Measurements from ENCODE around the gene CALHM1.

Gene CALHM1

DNA sequence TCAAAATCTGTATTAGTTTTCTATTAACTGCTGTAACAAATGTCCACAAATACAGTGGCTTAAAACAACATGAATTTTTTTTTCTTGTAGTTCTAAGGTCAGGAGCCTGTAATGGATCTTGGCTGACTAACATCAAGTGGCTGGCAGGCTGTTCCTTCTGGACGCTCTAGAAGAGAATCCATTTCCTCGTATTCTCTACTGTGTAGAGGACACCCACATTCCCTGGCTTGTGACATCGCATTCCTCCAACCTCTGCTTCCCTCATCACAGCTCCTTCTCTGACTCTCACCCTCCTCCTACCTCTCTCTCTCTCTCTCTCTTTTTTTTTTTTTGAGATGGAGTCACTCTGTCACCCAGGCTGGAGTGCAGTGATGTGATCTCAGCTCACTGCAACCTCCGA is 4.8 kb upstream of the CALHM1 start:
- TF ChIP-seq, protein P1, sequence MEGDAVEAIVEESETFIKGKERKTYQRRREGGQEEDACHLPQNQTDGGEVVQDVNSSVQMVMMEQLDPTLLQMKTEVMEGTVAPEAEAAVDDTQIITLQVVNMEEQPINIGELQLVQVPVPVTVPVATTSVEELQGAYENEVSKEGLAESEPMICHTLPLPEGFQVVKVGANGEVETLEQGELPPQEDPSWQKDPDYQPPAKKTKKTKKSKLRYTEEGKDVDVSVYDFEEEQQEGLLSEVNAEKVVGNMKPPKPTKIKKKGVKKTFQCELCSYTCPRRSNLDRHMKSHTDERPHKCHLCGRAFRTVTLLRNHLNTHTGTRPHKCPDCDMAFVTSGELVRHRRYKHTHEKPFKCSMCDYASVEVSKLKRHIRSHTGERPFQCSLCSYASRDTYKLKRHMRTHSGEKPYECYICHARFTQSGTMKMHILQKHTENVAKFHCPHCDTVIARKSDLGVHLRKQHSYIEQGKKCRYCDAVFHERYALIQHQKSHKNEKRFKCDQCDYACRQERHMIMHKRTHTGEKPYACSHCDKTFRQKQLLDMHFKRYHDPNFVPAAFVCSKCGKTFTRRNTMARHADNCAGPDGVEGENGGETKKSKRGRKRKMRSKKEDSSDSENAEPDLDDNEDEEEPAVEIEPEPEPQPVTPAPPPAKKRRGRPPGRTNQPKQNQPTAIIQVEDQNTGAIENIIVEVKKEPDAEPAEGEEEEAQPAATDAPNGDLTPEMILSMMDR (IDR thresholded peaks at IDR 0.05; ENCODE audit: insufficient read depth, low read depth, low read length, missing control alignments) = no peak
- DNase-seq (ENCODE audit: low read depth) = no peak
- no peak overlapping the region for H3K4me3 ChIP-seq (ENCODE audit: low read length)

DNA sequence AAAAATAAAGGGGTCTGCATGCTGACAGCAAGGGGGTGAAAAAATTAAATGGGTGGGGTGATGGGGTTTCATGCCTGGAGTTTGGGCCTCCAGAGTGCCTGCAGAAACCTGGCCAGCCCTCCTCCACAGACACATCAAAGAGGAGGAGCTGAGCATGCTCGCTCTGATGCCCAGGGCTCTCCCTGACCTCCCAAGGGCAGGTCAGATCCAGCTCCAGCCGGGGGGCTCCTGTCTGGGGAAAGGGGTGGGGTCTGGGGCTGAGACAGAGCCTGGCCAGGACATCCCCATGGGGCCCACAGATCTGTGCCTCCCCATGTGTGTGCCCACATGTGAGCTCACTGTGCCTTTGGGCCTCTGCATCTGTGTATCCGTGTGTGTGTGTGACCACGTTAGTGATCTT is 915 bp upstream of the CALHM1 start:
- TF ChIP-seq, protein P1 (IDR thresholded peaks at IDR 0.05; ENCODE audit: insufficient read depth, low read depth, low read length, missing control alignments) = no peak
- H3K4me3 ChIP-seq (ENCODE audit: low read length) = no peak overlapping the region
- no peak for DNase-seq (ENCODE audit: low read depth)

DNA sequence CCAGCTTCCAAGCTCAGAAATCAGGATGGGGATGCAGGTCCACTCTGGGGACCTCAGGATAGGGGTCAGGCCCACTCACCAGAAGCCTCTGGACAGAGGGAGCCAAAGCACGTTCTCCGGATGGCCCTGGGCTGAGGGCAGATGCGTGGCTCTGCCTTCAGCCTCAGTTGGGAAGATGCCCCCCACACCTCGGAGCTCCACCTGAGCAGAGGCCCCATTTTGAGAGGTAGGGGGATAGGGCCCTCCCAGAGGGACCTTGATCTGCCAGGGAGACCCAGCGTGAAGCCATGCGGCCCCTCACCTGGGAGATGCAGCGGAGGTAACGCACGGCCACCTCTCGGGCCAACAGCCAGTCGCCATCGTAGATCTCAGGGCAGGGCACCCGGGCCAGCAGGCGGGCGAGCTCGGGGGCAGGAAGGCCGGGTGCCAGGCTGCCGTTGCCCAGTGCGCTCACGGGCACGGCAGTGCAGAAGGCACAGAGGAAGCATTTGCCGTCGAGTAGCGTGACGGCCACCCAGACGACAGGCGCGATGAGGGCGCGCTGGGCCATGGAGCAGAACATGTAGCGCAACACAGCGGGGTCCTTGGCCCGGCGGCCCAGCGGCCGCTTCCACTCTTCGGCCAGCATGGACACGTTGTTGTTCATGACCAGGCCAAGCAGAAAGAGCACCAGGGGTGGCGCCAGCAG is 660 bp downstream of the CALHM1 start:
- H3K4me3 ChIP-seq (ENCODE audit: low read length) = no peak overlapping the region
- TF ChIP-seq, protein P1 (IDR thresholded peaks at IDR 0.05; ENCODE audit: insufficient read depth, low read depth, low read length, missing control alignments) = no peak
- no peak for DNase-seq (ENCODE audit: low read depth)

DNA sequence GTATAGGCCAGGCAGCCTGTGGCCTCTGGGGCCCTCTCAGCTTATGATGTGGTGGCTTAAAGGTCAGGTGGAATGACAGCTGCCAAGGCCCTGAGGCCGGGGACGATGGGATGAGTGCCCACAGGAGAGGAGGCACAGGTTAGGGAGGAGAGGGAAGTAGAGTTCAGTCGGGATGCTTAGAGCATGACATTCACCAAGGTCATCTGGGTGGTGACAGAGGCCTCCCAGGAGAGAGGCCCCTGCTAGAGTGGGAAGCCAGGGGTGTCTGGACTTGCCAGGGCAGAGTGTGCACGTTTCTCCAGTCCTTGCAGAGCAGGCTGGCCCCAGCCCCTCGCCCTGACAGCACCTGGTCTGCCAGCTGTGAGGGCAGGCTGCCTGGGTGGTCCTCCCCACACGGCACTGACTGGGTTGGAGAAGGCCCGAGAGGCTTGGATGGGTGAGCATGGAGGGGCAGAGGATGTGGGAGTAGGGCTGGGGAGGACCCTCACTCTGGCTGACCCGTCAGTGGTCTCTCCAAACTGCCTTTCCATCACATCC is 1.5 kb downstream of the CALHM1 start:
- TF ChIP-seq, protein P1 (IDR thresholded peaks at IDR 0.05; ENCODE audit: insufficient read depth, low read depth, low read length, missing control alignments) = no peak
- DNase-seq (ENCODE audit: low read depth) = no peak
- H3K4me3 ChIP-seq (ENCODE audit: low read length) = no peak overlapping the region

DNA sequence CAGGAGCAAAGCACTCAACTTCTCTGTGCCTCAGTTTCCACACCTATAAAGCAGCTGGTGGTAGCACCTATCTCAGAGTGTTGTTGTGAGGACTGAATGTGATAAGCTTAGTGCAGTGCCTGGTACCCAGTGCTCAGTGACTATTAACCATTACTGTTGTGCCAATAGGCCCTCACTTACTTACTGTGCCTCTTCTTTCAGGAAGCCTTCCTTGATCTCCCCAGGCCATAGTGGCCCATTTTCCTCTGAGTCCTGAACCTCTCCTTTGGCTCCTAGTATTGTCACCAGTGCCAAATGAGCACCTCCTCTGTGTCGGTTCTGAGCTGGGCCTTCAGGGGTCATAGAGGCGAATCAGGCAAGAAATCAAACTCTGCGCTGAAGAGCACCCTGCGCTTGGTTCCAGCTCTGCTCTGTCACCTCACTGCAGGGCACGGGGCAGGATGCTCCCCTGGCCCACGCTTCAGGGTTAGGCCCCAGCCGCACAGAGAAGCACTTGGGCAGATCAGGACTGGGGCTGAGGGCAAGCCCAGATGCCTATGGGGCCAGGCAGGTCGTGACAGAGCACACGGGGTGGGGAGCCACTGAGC is 2.5 kb downstream of the CALHM1 start:
- TF ChIP-seq, protein P1 (IDR thresholded peaks at IDR 0.05; ENCODE audit: insufficient read depth, low read depth, low read length, missing control alignments) = no peak
- DNase-seq (ENCODE audit: low read depth) = no peak
- no peak overlapping the region for H3K4me3 ChIP-seq (ENCODE audit: low read length)

DNA sequence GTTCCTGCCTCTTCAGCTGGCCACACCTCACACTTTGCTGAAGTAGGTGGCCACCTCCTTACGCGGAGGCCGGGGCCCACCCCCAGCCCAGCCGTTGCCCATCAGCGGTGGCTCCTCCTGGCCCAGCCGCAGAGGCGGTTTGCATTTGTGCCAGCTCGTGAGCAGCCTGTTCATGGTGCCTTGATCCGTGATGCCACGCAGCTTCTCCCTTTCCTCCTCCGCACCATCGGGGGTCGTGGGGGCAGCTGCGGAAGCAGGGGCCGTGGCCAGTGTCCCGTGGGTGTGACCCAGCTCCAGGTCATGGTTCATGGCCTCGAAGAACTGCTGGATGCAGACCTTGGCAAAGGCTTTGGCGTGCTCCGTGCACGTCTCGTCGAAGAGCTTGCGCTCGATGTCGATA is 3.5 kb downstream of the CALHM1 start:
- TF ChIP-seq, protein P1 (IDR thresholded peaks at IDR 0.05; ENCODE audit: insufficient read depth, low read depth, low read length, missing control alignments) = no peak

More for the DNA sequence above, 3.5 kb downstream of the CALHM1 start:
- H3K4me3 ChIP-seq (ENCODE audit: low read length) = no peak overlapping the region
- DNase-seq (ENCODE audit: low read depth) = no peak
